K562 (cell line): Measurements from ENCODE around the gene FOLR2. TPM values are rescaled to one million over a fixed set of nuclear protein-coding genes. Genes with fewer than 3 reads are reported as not detected.
A peak's percentile ranks its signal among the peaks of the same experiment; 100 is the strongest.

ENCODE experiments used
- ETV5 ChIP-seq: sonication (generic); formaldehyde crosslinking; IDR thresholded peaks from 2 replicates; pipeline ENCODE4 v1.4.0; 2020; ENCODE audit warnings: low read depth, mild to moderate bottlenecking, missing genetic modification reagents
- GATAD2B ChIP-seq: fragments of 450-650 bp; IDR thresholded peaks from 2 replicates; pipeline ENCODE4 v1.6.1; 2017; ENCODE audit warnings: mild to moderate bottlenecking, borderline replicate concordance
- HDAC1 ChIP-seq, 2 experiments: fragments of 450-650 bp; IDR thresholded peaks; 2 replicates each; pipeline ENCODE4 v1.6.1; 2016 to 2017; ENCODE audit warnings: inconsistent platforms in 1 of 2, mild to moderate bottlenecking in 1 of 2, moderate library complexity in 1 of 2
- MAFG ChIP-seq: fragments of 450-650 bp; conservative IDR thresholded peaks from 2 replicates; pipeline ENCODE4 v1.6.1; 2016; ENCODE audit warnings: missing genetic modification characterization, missing compliant biosample characterization
- MLLT1 ChIP-seq, 2 experiments: fragments of 450-650 bp; IDR thresholded peaks; 2 replicates each; pipeline ENCODE4 v1.6.1; 2016
- MNT ChIP-seq, 2 experiments: fragments of 450-650 bp; conservative IDR thresholded peaks; 2 replicates each; pipeline ENCODE4 v1.6.1; 2017; ENCODE audit warnings: mild to moderate bottlenecking in 2 of 2, moderate library complexity in 2 of 2
- NFIC ChIP-seq: fragments of 450-650 bp; IDR thresholded peaks from 2 replicates; pipeline ENCODE4 v1.6.1; 2017; ENCODE audit warnings: mild to moderate bottlenecking, inconsistent platforms
- POLR2G ChIP-seq: fragments of 200-400 bp; formaldehyde crosslinking; IDR thresholded peaks from 2 replicates; pipeline ENCODE4 v1.6.1; 2017; ENCODE audit warnings: low read depth, mild to moderate bottlenecking, antibody characterized with exemption, low read length, moderate library complexity
- SIN3B ChIP-seq: fragments of 450-650 bp; IDR thresholded peaks from 2 replicates; pipeline ENCODE4 v1.6.1; 2017; ENCODE audit warnings: low read depth, mild to moderate bottlenecking, moderate library complexity
- SNRNP70 ChIP-seq: fragments of 200-400 bp; formaldehyde crosslinking; optimal IDR thresholded peaks from 2 replicates; pipeline ENCODE3; 2017; ENCODE audit warnings: low read depth, low read length
- STAT5B ChIP-seq: fragments of 250-450 bp; sonication (Bioruptor Pico); IDR thresholded peaks from 2 replicates; pipeline ENCODE4 v1.8.0; 2021; ENCODE audit warnings: mild to moderate bottlenecking, inconsistent platforms
- TCF3 ChIP-seq: sonication (generic); formaldehyde crosslinking; IDR thresholded peaks from 2 replicates; pipeline ENCODE4 v1.4.0; 2020; ENCODE audit warnings: mild to moderate bottlenecking, missing genetic modification reagents
- ZNF24 ChIP-seq: fragments of 450-650 bp; IDR thresholded peaks from 2 replicates; pipeline ENCODE4 v1.6.1; 2016
- ZNF79 ChIP-seq: fragments of 250-450 bp; sonication (Bioruptor Pico); IDR thresholded peaks from 2 replicates; pipeline ENCODE4 v1.4.0; 2020; ENCODE audit warnings: low read depth, mild to moderate bottlenecking, moderate library complexity
- polyA plus RNA-seq, 8 experiments: library from polyadenylated mRNA; depleted of rRNA in 4 of 8; stranded (reverse) in 5 of 8; unstranded in 3 of 8; fragments of >200 nt; fragmentation: Nextera tagmentation in 2 of 8; fragmentation: Illumina TruSeq in 1 of 8; extraction: Ambion mirVana in 2 of 8; extraction: Trizol in 1 of 8; gene quantifications; 2 replicates each; pipeline versions ENCODE4 v1.2.1 to v1.2.3, GENCODE V29; 2011 to 2014; ENCODE audit warnings: inconsistent platforms in 1 of 8, missing spikeins in 1 of 8
- total RNA-seq, 7 experiments: library from RNA; depleted of rRNA in 6 of 7; stranded (reverse); fragments of >200 nt in 6 of 7; fragmentation: Illumina TruSeq in 2 of 7; extraction: Trizol in 2 of 7; gene quantifications; 2 replicates each; pipeline versions ENCODE4 v1.2.1 to v1.2.3, GENCODE V29; 2011 to 2021; ENCODE audit warnings: low replicate concordance in 1 of 7
- TF ChIP-seq, protein P1 (sequence below), 2 experiments: fragments of 450-650 bp in 1 of 2; sonication (generic) in 1 of 2; formaldehyde crosslinking in 1 of 2; IDR thresholded peaks in 1 of 2; conservative IDR thresholded peaks in 1 of 2; 2 replicates each; pipeline versions ENCODE4 v1.6.1 to v1.8.1; 2016 to 2023; ENCODE audit warnings: mild to moderate bottlenecking in 2 of 2, moderate library complexity in 2 of 2, inconsistent platforms in 1 of 2, missing genetic modification reagents in 1 of 2
- TF ChIP-seq, protein P2 (sequence below), 3 experiments: fragments of 200-800 bp in 1 of 3; fragments of 250-450 bp in 1 of 3; fragments of 450-650 bp in 1 of 3; sonication (Bioruptor Pico) in 1 of 3; sonication (Bioruptor generic) in 1 of 3; formaldehyde crosslinking in 1 of 3; IDR thresholded peaks; 2 replicates each; pipeline versions ENCODE4 v1.6.1 to v1.8.0; 2016 to 2022; ENCODE audit warnings: mild to moderate bottlenecking in 2 of 3, missing genetic modification characterization in 2 of 3, missing compliant biosample characterization in 1 of 3, moderate library complexity in 1 of 3
- TF ChIP-seq, protein P3 (sequence below): fragments of 450-650 bp; IDR thresholded peaks from 2 replicates; pipeline ENCODE4 v1.6.1; 2016; ENCODE audit warnings: mild to moderate bottlenecking

Gene FOLR2
- total and polyA plus RNA-seq, 9 of the 15 experiments (the other 6 are each of a cell fraction or from before 2014, with no cell fraction given): 0.27 TPM; not detected in 8

- TF ChIP-seq MNT (conservative IDR thresholded peaks at IDR 0.05) (no peak), SIN3B (no peak), SNRNP70 (no peak), MLLT1 (IDR thresholded peaks at IDR 0.05) (no peak), STAT5B (CRISPR knock-in tag) (no peak), NFIC (peak; percentile 38), TCF3 (peak; percentile 68), HDAC1 (IDR thresholded peaks at IDR 0.05) (no peak), GATAD2B (no peak), MAFG (tag) (peak; percentile 42; the same call in 1 of the 2 replicates), ZNF24 (no peak), ZNF79 (CRISPR knock-in tag) (no peak), ETV5 (CRISPR knock-in tag) (no peak), POLR2G (no peak)
- TF ChIP-seq, protein P1, sequence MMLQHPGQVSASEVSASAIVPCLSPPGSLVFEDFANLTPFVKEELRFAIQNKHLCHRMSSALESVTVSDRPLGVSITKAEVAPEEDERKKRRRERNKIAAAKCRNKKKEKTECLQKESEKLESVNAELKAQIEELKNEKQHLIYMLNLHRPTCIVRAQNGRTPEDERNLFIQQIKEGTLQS (IDR thresholded peaks at IDR 0.05): peak; percentile 75
- TF ChIP-seq, protein P1 (CRISPR knock-in tag; conservative IDR thresholded peaks at IDR 0.05): no peak
- TF ChIP-seq, protein P2, sequence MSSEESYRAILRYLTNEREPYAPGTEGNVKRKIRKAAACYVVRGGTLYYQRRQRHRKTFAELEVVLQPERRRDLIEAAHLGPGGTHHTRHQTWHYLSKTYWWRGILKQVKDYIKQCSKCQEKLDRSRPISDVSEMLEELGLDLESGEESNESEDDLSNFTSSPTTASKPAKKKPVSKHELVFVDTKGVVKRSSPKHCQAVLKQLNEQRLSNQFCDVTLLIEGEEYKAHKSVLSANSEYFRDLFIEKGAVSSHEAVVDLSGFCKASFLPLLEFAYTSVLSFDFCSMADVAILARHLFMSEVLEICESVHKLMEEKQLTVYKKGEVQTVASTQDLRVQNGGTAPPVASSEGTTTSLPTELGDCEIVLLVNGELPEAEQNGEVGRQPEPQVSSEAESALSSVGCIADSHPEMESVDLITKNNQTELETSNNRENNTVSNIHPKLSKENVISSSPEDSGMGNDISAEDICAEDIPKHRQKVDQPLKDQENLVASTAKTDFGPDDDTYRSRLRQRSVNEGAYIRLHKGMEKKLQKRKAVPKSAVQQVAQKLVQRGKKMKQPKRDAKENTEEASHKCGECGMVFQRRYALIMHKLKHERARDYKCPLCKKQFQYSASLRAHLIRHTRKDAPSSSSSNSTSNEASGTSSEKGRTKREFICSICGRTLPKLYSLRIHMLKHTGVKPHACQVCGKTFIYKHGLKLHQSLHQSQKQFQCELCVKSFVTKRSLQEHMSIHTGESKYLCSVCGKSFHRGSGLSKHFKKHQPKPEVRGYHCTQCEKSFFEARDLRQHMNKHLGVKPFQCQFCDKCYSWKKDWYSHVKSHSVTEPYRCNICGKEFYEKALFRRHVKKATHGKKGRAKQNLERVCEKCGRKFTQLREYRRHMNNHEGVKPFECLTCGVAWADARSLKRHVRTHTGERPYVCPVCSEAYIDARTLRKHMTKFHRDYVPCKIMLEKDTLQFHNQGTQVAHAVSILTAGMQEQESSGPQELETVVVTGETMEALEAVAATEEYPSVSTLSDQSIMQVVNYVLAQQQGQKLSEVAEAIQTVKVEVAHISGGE (CRISPR knock-in tag; IDR thresholded peaks at IDR 0.05): no peak
- TF ChIP-seq, protein P3, sequence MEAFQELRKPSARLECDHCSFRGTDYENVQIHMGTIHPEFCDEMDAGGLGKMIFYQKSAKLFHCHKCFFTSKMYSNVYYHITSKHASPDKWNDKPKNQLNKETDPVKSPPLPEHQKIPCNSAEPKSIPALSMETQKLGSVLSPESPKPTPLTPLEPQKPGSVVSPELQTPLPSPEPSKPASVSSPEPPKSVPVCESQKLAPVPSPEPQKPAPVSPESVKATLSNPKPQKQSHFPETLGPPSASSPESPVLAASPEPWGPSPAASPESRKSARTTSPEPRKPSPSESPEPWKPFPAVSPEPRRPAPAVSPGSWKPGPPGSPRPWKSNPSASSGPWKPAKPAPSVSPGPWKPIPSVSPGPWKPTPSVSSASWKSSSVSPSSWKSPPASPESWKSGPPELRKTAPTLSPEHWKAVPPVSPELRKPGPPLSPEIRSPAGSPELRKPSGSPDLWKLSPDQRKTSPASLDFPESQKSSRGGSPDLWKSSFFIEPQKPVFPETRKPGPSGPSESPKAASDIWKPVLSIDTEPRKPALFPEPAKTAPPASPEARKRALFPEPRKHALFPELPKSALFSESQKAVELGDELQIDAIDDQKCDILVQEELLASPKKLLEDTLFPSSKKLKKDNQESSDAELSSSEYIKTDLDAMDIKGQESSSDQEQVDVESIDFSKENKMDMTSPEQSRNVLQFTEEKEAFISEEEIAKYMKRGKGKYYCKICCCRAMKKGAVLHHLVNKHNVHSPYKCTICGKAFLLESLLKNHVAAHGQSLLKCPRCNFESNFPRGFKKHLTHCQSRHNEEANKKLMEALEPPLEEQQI: peak; percentile 71; the same call in 1 of the 2 replicates
These were observed 46.8 kb downstream of the FOLR2 start (continued) for GRCh38 chr11:72263361-72263760.
